Neural progenitor cell (in vitro differentiated cells): ENCODE results near the gene NRBF2. TPM values are rescaled to one million over a fixed set of nuclear protein-coding genes. Genes with fewer than 3 reads are reported as not detected.
"Not testable (repeated sequence)": the region's sequence is repeated elsewhere in the genome, so short reads cannot be mapped to it uniquely, and the experiment has no call there.

ENCODE experiments used
- DNase-seq: peaks from one replicate; pipeline ENCODE4 v3.0.0-alpha.2; 2016; ENCODE audit warnings: low spot score
- H2AFZ ChIP-seq: fragments of 200-600 bp; sonication (generic); replicated peaks from 2 replicates; pipeline ENCODE4 v1.6.1; 2016; ENCODE audit warnings: antibody characterized with exemption
- H3F3A ChIP-seq: fragments of 200-600 bp; sonication (generic); 2 replicates; pipeline ENCODE4 v1.6.1; 2016; ENCODE audit warnings: antibody characterized with exemption, low read depth
- H3K27ac ChIP-seq: fragments of 200-600 bp; sonication (generic); 2 replicates; pipeline ENCODE4 v1.5.1; 2016; ENCODE audit warnings: mild to moderate bottlenecking
- H3K27me3 ChIP-seq: fragments of 200-600 bp; sonication (generic); 2 replicates; pipeline ENCODE4 v1.6.1; 2016; ENCODE audit warnings: mild to moderate bottlenecking, moderate library complexity
- H3K36me3 ChIP-seq: fragments of 200-600 bp; sonication (generic); 2 replicates; pipeline ENCODE4 v1.5.1; 2016
- H3K4me1 ChIP-seq: fragments of 200-600 bp; sonication (generic); 2 replicates; pipeline ENCODE4 v1.6.1; 2016; ENCODE audit warnings: mixed run types
- H3K4me2 ChIP-seq: fragments of 200-600 bp; sonication (generic); 2 replicates; pipeline ENCODE4 v1.6.1; 2016
- H3K4me3 ChIP-seq: fragments of 200-600 bp; sonication (generic); 2 replicates; pipeline ENCODE4 v1.5.1; 2016
- H3K79me2 ChIP-seq: fragments of 200-600 bp; sonication (generic); 2 replicates; pipeline ENCODE4 v1.6.1; 2016; ENCODE audit warnings: low read depth
- H3K9ac ChIP-seq: fragments of 200-600 bp; sonication (generic); 2 replicates; pipeline ENCODE4 v1.6.1; 2016
- H3K9me3 ChIP-seq: fragments of 200-600 bp; sonication (generic); 2 replicates; pipeline ENCODE4 v1.5.1; 2016; ENCODE audit warnings: low read depth
- H4K20me1 ChIP-seq: fragments of 200-600 bp; sonication (generic); 2 replicates; pipeline ENCODE4 v1.6.1; 2016; ENCODE audit warnings: low read depth
- H3K27ac Mint-ChIP-seq: 3 replicates; pipeline ENCODE4 v1.8.0; 2021; ENCODE audit warnings: mixed read lengths
- H3K27me3 Mint-ChIP-seq: 2 replicates; pipeline ENCODE4 v1.8.0; 2022; ENCODE audit warnings: low read depth, mild to moderate bottlenecking, inconsistent platforms, moderate library complexity, mixed read lengths; ENCODE audit not compliant: insufficient read depth
- H3K36me3 Mint-ChIP-seq: 3 replicates; pipeline ENCODE4 v1.8.0; 2021; ENCODE audit warnings: mixed read lengths
- H3K4me1 Mint-ChIP-seq: 3 replicates; pipeline ENCODE4 v1.8.0; 2021; ENCODE audit warnings: mixed read lengths
- H3K4me3 Mint-ChIP-seq: 3 replicates; pipeline ENCODE4 v1.8.0; 2021; ENCODE audit warnings: mild to moderate bottlenecking, moderate library complexity, mixed read lengths
- H3K9me3 Mint-ChIP-seq: 3 replicates; pipeline ENCODE4 v1.8.0; 2020; ENCODE audit warnings: mixed read lengths
- CTCF ChIP-seq: fragments of 200-600 bp; sonication (generic); IDR thresholded peaks from 2 replicates; pipeline ENCODE4 v1.5.1; 2017; ENCODE audit warnings: antibody characterized with exemption, mild to moderate bottlenecking
- EZH2 ChIP-seq: fragments of 200-600 bp; sonication (generic); IDR thresholded peaks from 2 replicates; pipeline ENCODE4 v1.6.1; 2017; ENCODE audit warnings: antibody characterized with exemption, mild to moderate bottlenecking, moderate library complexity
- EZH2phosphoT487 ChIP-seq: fragments of 200-600 bp; sonication (generic); IDR thresholded peaks from 2 replicates; pipeline ENCODE4 v1.6.1; 2017; ENCODE audit warnings: antibody characterized with exemption
- total RNA-seq: library from RNA; depleted of rRNA; stranded (reverse); fragments of >200 nt; gene quantifications from 2 replicates; pipeline ENCODE4 v1.2.3, GENCODE V29; 2015; ENCODE audit warnings: low replicate concordance

Gene NRBF2
- total RNA-seq, 1 donor from 2014 or later: 37.8 TPM

DNA sequence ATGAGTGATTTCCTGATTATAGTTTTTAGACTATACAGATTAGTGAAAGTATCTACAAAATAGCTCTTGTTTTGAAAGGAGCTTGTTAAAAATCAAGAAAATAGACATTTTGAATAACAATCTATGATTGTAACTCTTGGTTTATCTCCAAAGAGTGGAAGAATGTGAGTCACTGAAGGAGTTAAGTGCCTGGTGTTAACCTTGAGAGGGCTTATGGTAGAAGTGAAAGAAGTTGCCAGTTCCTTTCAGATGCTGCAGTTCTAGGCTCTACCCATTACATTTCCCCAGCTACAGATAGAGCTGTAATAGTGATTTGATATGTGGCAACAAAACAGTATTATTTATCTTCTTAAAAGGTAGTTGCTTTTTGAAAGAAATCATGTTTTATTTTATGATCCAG lies 12.7 kb downstream of the NRBF2 start:
- Mint-ChIP-seq H3K4me1 (no peaks in the 10 kb centered on the region), H3K36me3 (peaks cover 13% of the 10 kb centered on the region), H3K4me3 (no peak overlapping the region), H3K9me3 (no peaks in the 10 kb centered on the region), H3K27ac (no peak overlapping the region), H3K27me3 (no peaks in the 10 kb centered on the region)
- H3K9ac ChIP-seq: no peak overlapping the region
- no peaks in the 10 kb centered on the region for H3F3A ChIP-seq
- H3K36me3 ChIP-seq: no peaks in the 10 kb centered on the region
- H3K27me3 ChIP-seq: no peaks in the 10 kb centered on the region
- no peak overlapping the region for H2AFZ ChIP-seq
- H3K4me1 ChIP-seq: peaks cover 9% of the 10 kb centered on the region
- no peak overlapping the region for H3K27ac ChIP-seq
- no peak for TF ChIP-seq EZH2
- no peak for TF ChIP-seq EZH2phosphoT487
- TF ChIP-seq CTCF: no peak
- no peak overlapping the region for H3K4me2 ChIP-seq
- no peak overlapping the region for H3K4me3 ChIP-seq
- peaks cover 95% of the 10 kb centered on the region for H3K79me2 ChIP-seq
- H3K9me3 ChIP-seq: no peaks in the 10 kb centered on the region
- no peak for DNase-seq
- H4K20me1 ChIP-seq: peaks cover 12% of the 10 kb centered on the region

GRCh38 chr10:63146503-63146902 lies 13.4 kb downstream of the NRBF2 start:
- no peaks in the 10 kb centered on the region for H3K9me3 Mint-ChIP-seq
- H3K79me2 ChIP-seq: peaks cover 88% of the 10 kb centered on the region

GRCh38 chr10:63150745-63151144 lies 17.6 kb downstream of the NRBF2 start:
- Histone ChIP-seq H3F3A (no peaks in the 10 kb centered on the region), H3K27ac (no peak overlapping the region), H3K4me3 (no peak overlapping the region), H3K4me2 (no peak overlapping the region), H3K9ac (no peak overlapping the region), H3K79me2 (peaks cover 45% of the 10 kb centered on the region), H3K9me3 (no peaks in the 10 kb centered on the region), H3K27me3 (no peaks in the 10 kb centered on the region), H3K36me3 (no peaks in the 10 kb centered on the region), H2AFZ (no peak overlapping the region), H3K4me1 (peaks cover 9% of the 10 kb centered on the region), H4K20me1 (peaks cover 12% of the 10 kb centered on the region)
- DNase-seq: no peak
- no peak overlapping the region for H3K4me3 Mint-ChIP-seq
- peaks cover 23% of the 10 kb centered on the region for H3K36me3 Mint-ChIP-seq
- H3K4me1 Mint-ChIP-seq: no peaks in the 10 kb centered on the region
- H3K9me3 Mint-ChIP-seq: no peaks in the 10 kb centered on the region
- H3K27me3 Mint-ChIP-seq: no peaks in the 10 kb centered on the region
- no peak for TF ChIP-seq EZH2
- no peak for TF ChIP-seq CTCF
- TF ChIP-seq EZH2phosphoT487: no peak
- H3K27ac Mint-ChIP-seq: no peak overlapping the region

More at GRCh38 chr10:63146503-63146902, 13.4 kb downstream of the NRBF2 start:
- Histone ChIP-seq H3K4me1 (peaks cover 9% of the 10 kb centered on the region), H3K4me2 (no peak overlapping the region), H3K4me3 (no peak overlapping the region), H3K36me3 (no peaks in the 10 kb centered on the region), H4K20me1 (peaks cover 12% of the 10 kb centered on the region), H3K27ac (no peak overlapping the region), H3K9me3 (no peaks in the 10 kb centered on the region), H3K27me3 (no peaks in the 10 kb centered on the region), H3F3A (no peaks in the 10 kb centered on the region), H3K9ac (no peak overlapping the region), H2AFZ (no peak overlapping the region)
- Mint-ChIP-seq H3K4me1 (no peaks in the 10 kb centered on the region), H3K27me3 (no peaks in the 10 kb centered on the region), H3K27ac (no peak overlapping the region), H3K4me3 (no peak overlapping the region), H3K36me3 (peaks cover 16% of the 10 kb centered on the region)
- TF ChIP-seq CTCF (no peak), EZH2phosphoT487 (no peak), EZH2 (no peak)
- no peak for DNase-seq

- not testable (repeated sequence) for DNase-seq, H3K27me3 Mint-ChIP-seq, H3K36me3 ChIP-seq, H3K9ac ChIP-seq, H3K4me2 ChIP-seq, H4K20me1 ChIP-seq, H2AFZ ChIP-seq, H3K27ac ChIP-seq, H3K27me3 ChIP-seq, H3K9me3 Mint-ChIP-seq, H3K4me1 ChIP-seq, H3K4me3 ChIP-seq, H3K27ac Mint-ChIP-seq, H3K9me3 ChIP-seq, H3F3A ChIP-seq, H3K4me1 Mint-ChIP-seq, H3K4me3 Mint-ChIP-seq
- peaks cover 17% of the 10 kb centered on the region for H3K36me3 Mint-ChIP-seq
- H3K79me2 ChIP-seq: peaks cover 14% of the 10 kb centered on the region
Measured at GRCh38 chr10:63153868-63154545, 20.9 kb downstream of the NRBF2 start.
